GM12892 (cell line): ENCODE measurements around the gene KLHL13.

Source experiments
- POLR2A ChIP-seq: IDR thresholded peaks from 2 replicates; pipeline ENCODE4 v1.6.1; 2011; ENCODE audit warnings: low read depth, low read length, control low read depth
- POLR2AphosphoS5 ChIP-seq: IDR thresholded peaks from 2 replicates; pipeline ENCODE4 v1.6.1; 2011; ENCODE audit warnings: low read depth, low read length, control low read depth
- TAF1 ChIP-seq: IDR thresholded peaks from 2 replicates; pipeline ENCODE4 v1.6.1; 2011; ENCODE audit warnings: low read depth, mild to moderate bottlenecking, control low read depth, low read length, borderline replicate concordance

DNA sequence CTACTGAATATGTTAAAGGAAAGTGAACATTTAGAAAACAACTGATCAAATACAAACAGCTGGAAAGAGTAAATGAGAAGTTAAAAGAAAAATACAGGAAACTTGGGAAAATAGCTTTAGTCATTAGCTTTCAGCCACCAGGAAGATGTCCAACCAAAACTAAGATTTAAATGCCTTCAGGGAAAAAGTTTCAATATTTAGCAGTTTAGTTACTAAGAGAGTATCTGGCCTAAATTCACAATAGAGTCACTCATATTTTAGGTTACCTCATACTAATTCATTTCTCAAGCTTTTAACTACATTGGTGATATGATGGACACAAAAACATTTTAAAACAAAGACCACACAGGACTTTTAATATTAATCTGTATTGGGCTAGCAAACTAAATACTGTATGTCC, 13.1 kb upstream of the KLHL13 start:
- TF ChIP-seq TAF1 (no peak), POLR2A (no peak), POLR2AphosphoS5 (no peak)
